Osteoblast (primary cell): ENCODE data around the gene CENPB. TPM values are rescaled to one million over a fixed set of nuclear protein-coding genes. Genes with fewer than 3 reads are reported as not detected.
A peak's percentile ranks its signal among the peaks of the same experiment; 100 is the strongest.

Experiments used
- DNase-seq: peaks from one replicate; pipeline ENCODE4 v3.0.0; 2011; ENCODE audit warnings: low spot score, mixed read lengths; ENCODE audit not compliant: insufficient read length; ENCODE audit errors: missing footprints
- H2AFZ ChIP-seq: 2 replicates; pipeline ENCODE4 v1.6.0; 2011; ENCODE audit warnings: mild to moderate bottlenecking, low read length
- H3K27ac ChIP-seq: 2 replicates; pipeline ENCODE4 v1.5.1; 2011; ENCODE audit warnings: mild to moderate bottlenecking, low read depth, low read length, moderate library complexity
- H3K27me3 ChIP-seq: 2 replicates; pipeline ENCODE4 v1.6.0; 2012; ENCODE audit warnings: mild to moderate bottlenecking, control low read depth, inconsistent platforms, low read length, moderate library complexity; ENCODE audit not compliant: insufficient read depth
- H3K36me3 ChIP-seq: 2 replicates; pipeline ENCODE4 v1.5.1; 2011; ENCODE audit warnings: mild to moderate bottlenecking, low read length, control low read depth, moderate library complexity; ENCODE audit not compliant: insufficient read depth
- H3K4me1 ChIP-seq: 2 replicates; pipeline ENCODE4 v1.5.1; 2011; ENCODE audit warnings: mild to moderate bottlenecking, low read length, control low read depth, moderate library complexity; ENCODE audit not compliant: insufficient read depth
- H3K4me2 ChIP-seq: 2 replicates; pipeline ENCODE4 v1.6.0; 2011; ENCODE audit warnings: mild to moderate bottlenecking, low read length; ENCODE audit not compliant: insufficient read depth
- H3K4me3 ChIP-seq: fragments of 200-600 bp; sonication (generic); 3 replicates; pipeline ENCODE4 v1.5.1; 2012; ENCODE audit warnings: mild to moderate bottlenecking, low read length, inconsistent platforms; ENCODE audit not compliant: insufficient read depth
- H3K79me2 ChIP-seq: 2 replicates; pipeline ENCODE4 v1.6.0; 2012; ENCODE audit warnings: mild to moderate bottlenecking, low read length, control low read depth, inconsistent platforms; ENCODE audit not compliant: insufficient read depth
- H3K9me3 ChIP-seq: 2 replicates; pipeline ENCODE4 v1.5.1; 2011; ENCODE audit warnings: low read depth, low read length, control low read depth
- H4K20me1 ChIP-seq: 2 replicates; pipeline ENCODE4 v1.6.0; 2012; ENCODE audit warnings: mild to moderate bottlenecking, low read length, control low read depth; ENCODE audit not compliant: insufficient read depth
- total RNA-seq: library from RNA; depleted of rRNA; stranded (reverse); fragments of >200 nt; gene quantifications from 2 replicates; pipeline ENCODE4 v1.2.3, GENCODE V29; 2012
- TF ChIP-seq, protein P1 (sequence below): IDR thresholded peaks from 2 replicates; pipeline ENCODE4 v1.5.1; 2011; ENCODE audit warnings: mild to moderate bottlenecking, low read depth, low read length, moderate library complexity; ENCODE audit errors: extremely low read depth

Gene CENPB
- total RNA-seq, 1 donor = 95.5 TPM

DNA sequence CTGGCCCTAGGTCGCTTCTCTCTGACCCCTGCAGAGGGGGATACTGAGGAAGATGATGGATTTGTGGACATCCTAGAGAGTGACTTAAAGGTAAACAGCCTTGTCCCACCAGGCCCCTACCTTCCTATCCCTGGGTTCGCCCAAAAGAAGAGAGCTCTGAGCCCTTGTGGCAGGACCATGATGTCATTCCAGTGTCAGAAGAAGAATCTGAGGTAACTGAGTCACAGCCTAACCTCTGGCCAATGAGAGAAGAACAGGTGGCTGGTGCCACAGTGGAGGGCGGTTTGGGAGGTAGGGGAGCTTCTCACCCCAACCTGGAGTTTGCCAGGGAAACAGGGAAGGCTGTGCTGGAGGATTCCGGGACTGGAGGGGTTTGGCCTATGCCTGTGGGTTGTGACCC lies 14.8 kb upstream of the CENPB start:
- peaks cover 72% of the 10 kb centered on the region for H3K36me3 ChIP-seq
- peaks cover 37% of the 10 kb centered on the region for H3K4me1 ChIP-seq
- H4K20me1 ChIP-seq = peaks cover 12% of the 10 kb centered on the region
- DNase-seq = no peak
- H3K27ac ChIP-seq = no peak overlapping the region
- H3K4me2 ChIP-seq = no peak overlapping the region
- no peaks in the 10 kb centered on the region for H3K9me3 ChIP-seq
- TF ChIP-seq, protein P1, sequence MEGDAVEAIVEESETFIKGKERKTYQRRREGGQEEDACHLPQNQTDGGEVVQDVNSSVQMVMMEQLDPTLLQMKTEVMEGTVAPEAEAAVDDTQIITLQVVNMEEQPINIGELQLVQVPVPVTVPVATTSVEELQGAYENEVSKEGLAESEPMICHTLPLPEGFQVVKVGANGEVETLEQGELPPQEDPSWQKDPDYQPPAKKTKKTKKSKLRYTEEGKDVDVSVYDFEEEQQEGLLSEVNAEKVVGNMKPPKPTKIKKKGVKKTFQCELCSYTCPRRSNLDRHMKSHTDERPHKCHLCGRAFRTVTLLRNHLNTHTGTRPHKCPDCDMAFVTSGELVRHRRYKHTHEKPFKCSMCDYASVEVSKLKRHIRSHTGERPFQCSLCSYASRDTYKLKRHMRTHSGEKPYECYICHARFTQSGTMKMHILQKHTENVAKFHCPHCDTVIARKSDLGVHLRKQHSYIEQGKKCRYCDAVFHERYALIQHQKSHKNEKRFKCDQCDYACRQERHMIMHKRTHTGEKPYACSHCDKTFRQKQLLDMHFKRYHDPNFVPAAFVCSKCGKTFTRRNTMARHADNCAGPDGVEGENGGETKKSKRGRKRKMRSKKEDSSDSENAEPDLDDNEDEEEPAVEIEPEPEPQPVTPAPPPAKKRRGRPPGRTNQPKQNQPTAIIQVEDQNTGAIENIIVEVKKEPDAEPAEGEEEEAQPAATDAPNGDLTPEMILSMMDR = no peak
- peaks cover 50% of the 10 kb centered on the region for H3K79me2 ChIP-seq
- H3K4me3 ChIP-seq = no peak overlapping the region
- H2AFZ ChIP-seq = no peak overlapping the region
- H3K27me3 ChIP-seq = no peaks in the 10 kb centered on the region

DNA sequence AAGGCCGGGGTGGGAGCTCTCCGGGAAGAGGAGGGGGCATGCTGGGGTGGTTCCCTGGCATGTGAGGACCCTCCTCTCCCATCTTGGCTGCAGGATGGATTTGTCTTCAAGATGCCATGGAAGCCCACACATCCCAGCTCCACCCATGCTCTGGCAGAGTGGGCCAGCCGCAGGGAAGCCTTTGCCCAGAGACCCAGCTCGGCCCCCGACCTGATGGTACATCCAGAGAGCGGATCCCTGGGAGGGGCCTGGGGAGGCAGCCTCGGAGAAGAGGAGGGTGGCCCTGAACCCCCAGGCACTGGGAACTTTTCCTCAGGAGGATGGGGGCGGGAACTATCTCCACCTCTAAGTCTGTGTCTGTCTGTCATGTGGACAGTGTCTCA lies 14.3 kb upstream of the CENPB start:
- peaks cover 50% of the 10 kb centered on the region for H3K79me2 ChIP-seq
- H2AFZ ChIP-seq = no peak overlapping the region
- H3K4me1 ChIP-seq = peaks cover 33% of the 10 kb centered on the region
- no peaks in the 10 kb centered on the region for H3K9me3 ChIP-seq
- no peak overlapping the region for H3K27ac ChIP-seq
- peaks cover 12% of the 10 kb centered on the region for H4K20me1 ChIP-seq
- TF ChIP-seq, protein P1 = no peak
- H3K36me3 ChIP-seq = peaks cover 68% of the 10 kb centered on the region
- no peaks in the 10 kb centered on the region for H3K27me3 ChIP-seq
- no peak for DNase-seq
- H3K4me2 ChIP-seq = no peak overlapping the region
- no peak overlapping the region for H3K4me3 ChIP-seq

DNA sequence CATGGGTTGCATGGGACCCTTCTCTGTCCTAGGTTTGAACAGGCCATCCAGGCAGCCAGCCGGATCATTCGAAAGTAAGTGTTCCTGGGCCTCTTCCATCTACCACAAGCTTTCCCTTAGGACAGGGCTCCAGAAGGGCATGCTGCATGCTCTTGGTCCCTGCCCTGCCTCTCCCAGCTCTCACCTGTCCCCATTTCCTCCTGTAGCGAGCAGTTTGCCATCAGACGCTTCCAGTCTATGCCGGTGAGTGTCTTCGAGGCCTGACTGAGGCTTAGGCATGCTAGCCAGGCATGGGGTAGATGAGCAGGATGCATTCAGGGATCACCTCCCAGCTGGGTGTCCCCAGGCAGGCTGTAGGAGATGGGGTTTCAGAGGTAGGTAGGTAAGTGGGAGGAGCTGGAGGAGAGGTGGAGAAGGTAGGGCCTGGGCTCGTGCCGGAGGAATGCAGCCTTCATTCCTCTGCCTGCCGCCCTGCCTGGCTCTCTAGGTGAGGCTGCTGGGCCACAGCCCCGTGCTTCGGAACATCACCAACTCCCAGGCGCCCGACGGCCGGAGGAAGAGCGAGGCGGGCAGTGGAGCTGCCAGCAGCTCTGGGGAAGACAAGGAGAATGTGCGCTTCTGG lies 13.8 kb upstream of the CENPB start:
- no peak overlapping the region for H3K4me2 ChIP-seq
- H3K27me3 ChIP-seq = no peaks in the 10 kb centered on the region
- TF ChIP-seq, protein P1 = no peak
- peaks cover 53% of the 10 kb centered on the region for H3K79me2 ChIP-seq
- H2AFZ ChIP-seq = no peak overlapping the region
- no peak overlapping the region for H3K4me3 ChIP-seq
- H3K27ac ChIP-seq = no peak overlapping the region
- no peaks in the 10 kb centered on the region for H3K9me3 ChIP-seq
- H3K36me3 ChIP-seq = peaks cover 66% of the 10 kb centered on the region
- no peak for DNase-seq
- peaks cover 10% of the 10 kb centered on the region for H4K20me1 ChIP-seq
- H3K4me1 ChIP-seq = peaks cover 28% of the 10 kb centered on the region

DNA sequence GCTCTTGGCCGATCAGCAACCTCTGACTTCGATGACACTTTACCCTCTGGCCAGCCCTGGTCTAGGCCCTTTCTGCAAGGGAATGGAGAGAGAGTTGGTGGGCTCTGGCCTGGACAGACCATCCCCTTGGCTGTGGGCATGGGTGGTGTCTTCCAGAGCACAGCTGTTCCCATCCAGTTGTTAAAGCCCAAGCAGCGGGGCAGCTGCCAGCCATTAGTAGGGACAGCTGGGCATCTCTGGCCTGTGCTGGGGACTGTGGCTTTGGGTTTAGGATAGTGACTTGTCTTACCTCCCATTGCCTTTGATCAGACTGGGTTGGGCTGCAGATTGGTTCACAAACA lies 12.3 kb upstream of the CENPB start:
- Histone ChIP-seq H3K27me3 (no peaks in the 10 kb centered on the region), H3K4me2 (peak overlapping the region; percentile 36), H3K79me2 (peaks cover 53% of the 10 kb centered on the region), H3K36me3 (peaks cover 57% of the 10 kb centered on the region), H3K9me3 (no peaks in the 10 kb centered on the region), H2AFZ (no peak overlapping the region), H4K20me1 (peaks cover 10% of the 10 kb centered on the region), H3K4me3 (no peak overlapping the region), H3K27ac (peak overlapping the region; percentile 33), H3K4me1 (peaks cover 27% of the 10 kb centered on the region)
- TF ChIP-seq, protein P1 = no peak
- DNase-seq = no peak
